Testis (tissue), 2 donors: ENCODE results near the gene NPAS2.

Experiments
- POLR2A ChIP-seq: fragments of 450-650 bp; IDR thresholded peaks from one replicate; pipeline ENCODE4 v1.6.1; 2017; ENCODE audit warnings: antibody characterized with exemption, mild to moderate bottlenecking, moderate library complexity
- TF ChIP-seq, protein P1 (sequence below), 3 experiments: fragments of 450-650 bp in 2 of 3; fragments of 200-600 bp in 1 of 3; sonication (generic) in 1 of 3; IDR thresholded peaks; one replicate each; pipeline ENCODE4 v1.5.1; 2016 to 2019; ENCODE audit warnings: antibody characterized with exemption in 3 of 3, mild to moderate bottlenecking in 2 of 3, moderate library complexity in 1 of 3

DNA sequence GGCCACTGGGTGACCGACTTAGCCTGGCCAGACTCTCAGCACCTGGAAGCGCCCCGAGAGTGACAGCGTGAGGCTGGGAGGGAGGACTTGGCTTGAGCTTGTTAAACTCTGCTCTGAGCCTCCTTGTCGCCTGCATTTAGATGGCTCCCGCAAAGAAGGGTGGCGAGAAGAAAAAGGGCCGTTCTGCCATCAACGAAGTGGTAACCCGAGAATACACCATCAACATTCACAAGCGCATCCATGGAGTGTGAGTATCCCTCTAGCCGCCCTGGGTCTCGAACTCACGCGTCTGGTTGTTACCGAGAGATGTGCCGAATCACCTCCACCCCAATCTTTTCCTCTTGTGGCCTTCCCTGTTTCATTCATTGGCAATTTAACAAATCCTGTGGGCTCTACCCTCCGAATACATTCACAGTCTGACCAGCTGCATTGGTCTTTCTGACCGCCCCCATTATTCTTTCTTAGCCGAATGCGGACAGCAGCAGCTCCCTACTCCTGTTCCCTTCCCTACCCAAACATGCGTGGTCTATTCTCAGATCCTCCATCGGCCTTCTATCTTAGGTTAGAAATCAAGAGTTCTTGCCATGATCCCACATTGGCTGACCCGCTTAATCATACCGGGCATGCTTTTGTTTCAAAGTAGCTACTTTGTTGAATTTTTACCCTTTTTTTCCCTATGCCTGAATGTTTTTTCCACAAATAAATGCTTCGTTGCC is 182.8 kb downstream of the NPAS2 start:
- TF ChIP-seq, protein P1, sequence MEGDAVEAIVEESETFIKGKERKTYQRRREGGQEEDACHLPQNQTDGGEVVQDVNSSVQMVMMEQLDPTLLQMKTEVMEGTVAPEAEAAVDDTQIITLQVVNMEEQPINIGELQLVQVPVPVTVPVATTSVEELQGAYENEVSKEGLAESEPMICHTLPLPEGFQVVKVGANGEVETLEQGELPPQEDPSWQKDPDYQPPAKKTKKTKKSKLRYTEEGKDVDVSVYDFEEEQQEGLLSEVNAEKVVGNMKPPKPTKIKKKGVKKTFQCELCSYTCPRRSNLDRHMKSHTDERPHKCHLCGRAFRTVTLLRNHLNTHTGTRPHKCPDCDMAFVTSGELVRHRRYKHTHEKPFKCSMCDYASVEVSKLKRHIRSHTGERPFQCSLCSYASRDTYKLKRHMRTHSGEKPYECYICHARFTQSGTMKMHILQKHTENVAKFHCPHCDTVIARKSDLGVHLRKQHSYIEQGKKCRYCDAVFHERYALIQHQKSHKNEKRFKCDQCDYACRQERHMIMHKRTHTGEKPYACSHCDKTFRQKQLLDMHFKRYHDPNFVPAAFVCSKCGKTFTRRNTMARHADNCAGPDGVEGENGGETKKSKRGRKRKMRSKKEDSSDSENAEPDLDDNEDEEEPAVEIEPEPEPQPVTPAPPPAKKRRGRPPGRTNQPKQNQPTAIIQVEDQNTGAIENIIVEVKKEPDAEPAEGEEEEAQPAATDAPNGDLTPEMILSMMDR (IDR thresholded peaks at IDR 0.05) = no peak
- TF ChIP-seq POLR2A = no peak
